HG03460 (cell line): ENCODE measurements around the gene SH3PXD2A.

ENCODE experiments used
- ATAC-seq: cut with Tn5 transposase; IDR thresholded peaks from one replicate; pipeline ENCODE4 v1.9.1; 2021; ENCODE audit not compliant: unreplicated experiment

The SH3PXD2A gene

GRCh38 chr10:103794996-103795395 lies 60.4 kb downstream of the SH3PXD2A start:
- no peak for ATAC-seq

- ATAC-seq = no peak
Observed at GRCh38 chr10:103793920-103794883, 61.2 kb downstream of the SH3PXD2A start.

GRCh38 chr10:103793429-103793828 lies 61.9 kb downstream of the SH3PXD2A start:
- no peak for ATAC-seq

GRCh38 chr10:103792547-103792946 lies 62.8 kb downstream of the SH3PXD2A start:
- ATAC-seq = no peak

- ATAC-seq = no peak
Observed at GRCh38 chr10:103791858-103792257, 63.5 kb downstream of the SH3PXD2A start.

- no peak for ATAC-seq
Observed at GRCh38 chr10:103791291-103791690, 64.1 kb downstream of the SH3PXD2A start.

GRCh38 chr10:103790580-103790979 lies 64.8 kb downstream of the SH3PXD2A start:
- ATAC-seq = no peak

- no peak for ATAC-seq
Observed at GRCh38 chr10:103789771-103790201, 65.6 kb downstream of the SH3PXD2A start.

GRCh38 chr10:103789161-103789560 lies 66.2 kb downstream of the SH3PXD2A start:
- ATAC-seq = no peak

GRCh38 chr10:103787331-103787730 lies 68.0 kb downstream of the SH3PXD2A start:
- ATAC-seq = no peak

GRCh38 chr10:103786020-103786419 lies 69.4 kb downstream of the SH3PXD2A start:
- no peak for ATAC-seq

- ATAC-seq = no peak
Observed at GRCh38 chr10:103784723-103785418, 70.5 kb downstream of the SH3PXD2A start.

GRCh38 chr10:103784089-103784488 lies 71.3 kb downstream of the SH3PXD2A start:
- ATAC-seq = no peak

- no peak for ATAC-seq
Observed at GRCh38 chr10:103783681-103784080, 71.7 kb downstream of the SH3PXD2A start.

GRCh38 chr10:103781329-103782061 lies 73.9 kb downstream of the SH3PXD2A start:
- ATAC-seq = no peak

GRCh38 chr10:103780242-103781149 lies 74.9 kb downstream of the SH3PXD2A start:
- no peak for ATAC-seq

- no peak for ATAC-seq
Observed at GRCh38 chr10:103778358-103779139, 76.8 kb downstream of the SH3PXD2A start.

- ATAC-seq = no peak
Observed at GRCh38 chr10:103776878-103777591, 78.3 kb downstream of the SH3PXD2A start.

GRCh38 chr10:103775776-103776175 lies 79.6 kb downstream of the SH3PXD2A start:
- no peak for ATAC-seq
